Neuronal stem cell (in vitro differentiated cells): ENCODE measurements around the gene TOP1.

ENCODE experiments used
- DNase-seq: peaks from one replicate; pipeline ENCODE4 v3.0.0-alpha.2; 2013; ENCODE audit warnings: low spot score
- H2AFZ ChIP-seq: one replicate; pipeline ENCODE4 v1.6.1; 2013; ENCODE audit warnings: mild to moderate bottlenecking, low read length, inconsistent platforms
- H2AK5ac ChIP-seq: 2 replicates; pipeline ENCODE4 v1.6.1; 2013; ENCODE audit warnings: low read depth, mild to moderate bottlenecking, inconsistent platforms, low read length, moderate library complexity, mixed read lengths
- H2BK120ac ChIP-seq: 2 replicates; pipeline ENCODE4 v1.6.1; 2013; ENCODE audit warnings: low read depth, mild to moderate bottlenecking, inconsistent platforms, low read length, moderate library complexity, mixed read lengths
- H2BK12ac ChIP-seq: one replicate; pipeline ENCODE4 v1.6.1; 2013; ENCODE audit warnings: low read length, inconsistent platforms
- H2BK15ac ChIP-seq: 2 replicates; pipeline ENCODE4 v1.6.1; 2013; ENCODE audit warnings: mild to moderate bottlenecking, low read length, inconsistent platforms, mixed read lengths
- H2BK5ac ChIP-seq: one replicate; pipeline ENCODE4 v1.6.1; 2013; ENCODE audit warnings: inconsistent platforms, mild to moderate bottlenecking, low read length, moderate library complexity
- H3K14ac ChIP-seq: one replicate; pipeline ENCODE4 v1.6.1; 2013; ENCODE audit warnings: low read length, inconsistent platforms
- H3K18ac ChIP-seq: 2 replicates; pipeline ENCODE4 v1.6.1; 2013; ENCODE audit warnings: low read length, inconsistent platforms
- H3K23ac ChIP-seq: 2 replicates; pipeline ENCODE4 v1.6.1; 2013; ENCODE audit warnings: low read depth, mild to moderate bottlenecking, mixed read lengths, low read length, inconsistent platforms; ENCODE audit not compliant: poor library complexity
- H3K27ac ChIP-seq: replicated peaks from 3 replicates; pipeline ENCODE4 v1.5.1; 2013; ENCODE audit warnings: low read length, inconsistent platforms
- H3K27me3 ChIP-seq, 3 experiments: 2 replicates each; pipeline ENCODE4 v1.6.1; 2013; ENCODE audit warnings: low read length in 3 of 3, mild to moderate bottlenecking in 2 of 3, inconsistent platforms in 1 of 3, low read depth in 1 of 3, mixed read lengths in 1 of 3, moderate library complexity in 1 of 3; ENCODE audit not compliant: control insufficient read depth in 3 of 3, insufficient read depth in 3 of 3
- H3K36me3 ChIP-seq, 2 donors: replicated peaks in 1 of 2; 2 replicates each; pipeline ENCODE4 v1.6.1; 2013; ENCODE audit warnings: low read length in 2 of 2; ENCODE audit not compliant: control insufficient read depth in 2 of 2, insufficient read depth in 2 of 2
- H3K4ac ChIP-seq: 2 replicates; pipeline ENCODE4 v1.6.1; 2013; ENCODE audit warnings: inconsistent platforms, mild to moderate bottlenecking, low read length, moderate library complexity
- H3K4me1 ChIP-seq, 2 donors: 1 replicate in 1 of 2; 2 replicates in 1 of 2; pipeline ENCODE4 v1.6.1; 2013; ENCODE audit warnings: low read length in 2 of 2, low read depth in 1 of 2; ENCODE audit not compliant: control insufficient read depth in 2 of 2, insufficient read depth in 1 of 2
- H3K4me2 ChIP-seq: one replicate; pipeline ENCODE4 v1.6.1; 2013; ENCODE audit warnings: mild to moderate bottlenecking, low read length, inconsistent platforms; ENCODE audit not compliant: insufficient read depth, poor library complexity, severe bottlenecking
- H3K4me3 ChIP-seq, 2 donors: 2 replicates each; pipeline ENCODE4 v1.5.1; 2013; ENCODE audit warnings: low read length in 2 of 2, mild to moderate bottlenecking in 2 of 2, inconsistent platforms in 1 of 2, moderate library complexity in 1 of 2
- H3K79me1 ChIP-seq: one replicate; pipeline ENCODE4 v1.6.1; 2013; ENCODE audit warnings: low read depth, mild to moderate bottlenecking, inconsistent platforms, low read length, moderate library complexity
- H3K9ac ChIP-seq: one replicate; pipeline ENCODE4 v1.6.1; 2013; ENCODE audit warnings: mild to moderate bottlenecking, low read depth, low read length, inconsistent platforms; ENCODE audit not compliant: poor library complexity
- H3K9me3 ChIP-seq, 2 donors: replicated peaks in 1 of 2; 2 replicates each; pipeline versions ENCODE3 to v1.6.1; 2013; ENCODE audit warnings: low read length in 2 of 2, mild to moderate bottlenecking in 2 of 2, inconsistent platforms in 1 of 2, low read depth in 1 of 2, mixed read lengths in 1 of 2, moderate library complexity in 1 of 2; ENCODE audit not compliant: control insufficient read depth in 2 of 2, insufficient read depth in 1 of 2
- H4K8ac ChIP-seq: one replicate; pipeline ENCODE4 v1.6.1; 2013; ENCODE audit warnings: low read depth, mild to moderate bottlenecking, inconsistent platforms, low read length, moderate library complexity
- H4K91ac ChIP-seq: one replicate; pipeline ENCODE4 v1.6.1; 2013; ENCODE audit warnings: low read length, low read depth, mild to moderate bottlenecking, inconsistent platforms; ENCODE audit not compliant: poor library complexity
- WGBS, 2 donors: extraction: QIAGEN DNeasy Blood & Tissue Kit; methylation state at CpG; one replicate each; pipeline ENCODE4 v1.1.7; 2013; ENCODE audit warnings: missing lambda C conversion rate in 2 of 2, mixed read lengths in 1 of 2; ENCODE audit not compliant: insufficient read length in 2 of 2, insufficient replicate concordance in 1 of 2; ENCODE audit errors: extremely low coverage in 2 of 2; 5-methylcytosine and 5-hydroxymethylcytosine counted together

TOP1 gene

GRCh38 chr20:41030531-41031242 is 2.1 kb downstream of the TOP1 start:
- Histone ChIP-seq H3K79me1 (peaks cover 5% of the 10 kb centered on the region), H3K9me3 (peaks cover 0 to 9% of the 10 kb centered on the region in 2 donors), H4K8ac (no peak overlapping the region), H4K91ac (no peak overlapping the region), H3K36me3 (peaks cover 0 to 62% of the 10 kb centered on the region in 2 donors), H2AFZ (no peak overlapping the region), H3K23ac (no peak overlapping the region), H2BK5ac (no peak overlapping the region), H3K4me2 (peak overlapping the region; percentile 38), H3K4me3 (peak overlapping the region in 1 of 2 donors; percentile 92), H3K27ac (no peak overlapping the region), H2BK120ac (no peak overlapping the region), H3K9ac (no peak overlapping the region), H3K14ac (no peak overlapping the region), H3K4me1 (peaks cover 18 to 21% of the 10 kb centered on the region in 2 donors), H2AK5ac (no peak overlapping the region), H3K4ac (no peak overlapping the region), H2BK15ac (no peak overlapping the region), H2BK12ac (no peak overlapping the region), H3K18ac (no peak overlapping the region), H3K27me3 (no peaks in the 10 kb centered on the region)
- WGBS, 2 donors = no CpG with 5 or more reads among the region's 5 CpGs
- DNase-seq = no peak

DNA sequence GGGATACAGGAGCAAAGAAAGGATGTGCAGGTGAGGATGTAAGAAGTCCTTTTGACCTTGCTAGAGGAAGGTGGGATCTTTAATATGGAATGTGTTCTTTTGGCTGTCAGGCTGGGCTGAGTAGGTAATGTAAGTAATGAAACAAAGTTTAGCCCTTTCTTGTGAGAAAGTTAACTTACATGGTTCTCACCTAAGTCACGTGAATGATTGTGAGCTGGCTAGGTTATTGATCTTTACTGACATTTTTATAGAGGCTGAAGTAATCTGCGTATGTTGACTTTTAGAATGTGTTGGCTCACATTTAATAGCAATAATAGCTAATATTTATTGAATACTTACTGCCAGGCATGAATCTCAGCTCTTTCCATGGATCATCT is 2.6 kb downstream of the TOP1 start:
- no peak overlapping the region for H3K27ac ChIP-seq
- no peak overlapping the region for H2BK5ac ChIP-seq
- no peaks in the 10 kb centered on the region for H3K27me3 ChIP-seq
- H4K8ac ChIP-seq = no peak overlapping the region
- H3K9me3 ChIP-seq = peaks cover 0 to 14% of the 10 kb centered on the region in 2 donors
- WGBS, 2 donors = no CpG with 5 or more reads among the region's 2 CpGs
- DNase-seq = no peak
- no peak overlapping the region for H3K23ac ChIP-seq
- H3K18ac ChIP-seq = no peak overlapping the region
- H3K9ac ChIP-seq = no peak overlapping the region
- no peak overlapping the region for H3K14ac ChIP-seq
- peak overlapping the region in 1 of 2 donors; percentile 92 for H3K4me3 ChIP-seq
- peaks cover 18 to 21% of the 10 kb centered on the region in 2 donors for H3K4me1 ChIP-seq
- H2BK12ac ChIP-seq = no peak overlapping the region
- H3K4ac ChIP-seq = no peak overlapping the region
- H4K91ac ChIP-seq = no peak overlapping the region
- H3K36me3 ChIP-seq = peaks cover 0 to 67% of the 10 kb centered on the region in 2 donors
- no peak overlapping the region for H3K4me2 ChIP-seq
- H2BK15ac ChIP-seq = no peak overlapping the region
- H3K79me1 ChIP-seq = peaks cover 5% of the 10 kb centered on the region
- no peak overlapping the region for H2AFZ ChIP-seq
- no peak overlapping the region for H2AK5ac ChIP-seq
- no peak overlapping the region for H2BK120ac ChIP-seq

DNA sequence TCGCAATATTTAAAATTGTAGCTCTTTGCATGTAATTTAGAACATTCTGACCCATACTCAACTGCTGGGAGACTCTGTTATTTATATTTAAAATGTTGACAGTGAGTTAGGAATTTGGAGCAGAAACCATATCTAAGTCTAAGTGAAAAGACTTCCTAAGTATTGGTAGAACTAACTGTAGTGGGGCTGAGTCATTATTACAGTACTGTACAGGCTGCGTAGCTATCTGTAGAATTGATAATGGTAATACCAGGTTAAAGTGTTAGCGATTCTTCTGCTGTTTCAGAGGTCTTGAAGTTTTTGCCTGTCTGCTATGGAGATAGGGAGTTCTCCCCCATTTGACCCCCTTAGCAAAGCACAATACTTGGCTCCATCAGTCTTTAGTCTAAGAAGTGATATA is 3.6 kb downstream of the TOP1 start:
- no peak overlapping the region for H3K9ac ChIP-seq
- H3K18ac ChIP-seq = no peak overlapping the region
- H3K4me2 ChIP-seq = no peak overlapping the region
- H2BK120ac ChIP-seq = no peak overlapping the region
- no peak overlapping the region for H2BK12ac ChIP-seq
- no peak overlapping the region for H4K8ac ChIP-seq
- no peak overlapping the region for H2AFZ ChIP-seq
- H3K14ac ChIP-seq = no peak overlapping the region
- no peak overlapping the region for H4K91ac ChIP-seq
- no CpG with 5 or more reads among the region's 3 CpGs for WGBS, 2 donors
- H3K4ac ChIP-seq = no peak overlapping the region
- no peak overlapping the region for H2BK5ac ChIP-seq
- peaks cover 18 to 21% of the 10 kb centered on the region in 2 donors for H3K4me1 ChIP-seq
- no peak overlapping the region for H3K27ac ChIP-seq
- H3K9me3 ChIP-seq = peaks cover 0 to 22% of the 10 kb centered on the region in 2 donors
- H2BK15ac ChIP-seq = no peak overlapping the region
- DNase-seq = no peak
- peaks cover 5% of the 10 kb centered on the region for H3K79me1 ChIP-seq
- no peak overlapping the region for H2AK5ac ChIP-seq
- no peaks in the 10 kb centered on the region for H3K27me3 ChIP-seq
- no peak overlapping the region for H3K23ac ChIP-seq
- H3K4me3 ChIP-seq = no peak overlapping the region
- peaks cover 0 to 76% of the 10 kb centered on the region in 2 donors for H3K36me3 ChIP-seq

GRCh38 chr20:41034239-41034638 is 5.6 kb downstream of the TOP1 start:
- no peak for DNase-seq
- Histone ChIP-seq H3K36me3 (peaks cover 0 to 94% of the 10 kb centered on the region in 2 donors), H3K4me2 (no peak overlapping the region), H4K8ac (no peak overlapping the region), H3K79me1 (peaks cover 3% of the 10 kb centered on the region), H2BK120ac (no peak overlapping the region), H3K4ac (no peak overlapping the region), H2BK12ac (no peak overlapping the region), H3K27ac (no peak overlapping the region), H2BK15ac (no peak overlapping the region), H3K4me3 (no peak overlapping the region), H3K18ac (no peak overlapping the region), H2AFZ (no peak overlapping the region), H3K9ac (no peak overlapping the region), H2AK5ac (no peak overlapping the region), H3K23ac (peak overlapping the region; percentile 25), H3K9me3 (peaks cover 0 to 23% of the 10 kb centered on the region in 2 donors), H3K14ac (no peak overlapping the region), H3K4me1 (peaks cover 14 to 17% of the 10 kb centered on the region in 2 donors), H3K27me3 (no peaks in the 10 kb centered on the region), H2BK5ac (no peak overlapping the region), H4K91ac (peak overlapping the region; percentile 64)
- 100% methylated on average over 1 to 2 of the region's 3 CpGs for WGBS, 2 donors
